ENCODE measurements around the gene RASAL1.

The RASAL1 gene

DNA sequence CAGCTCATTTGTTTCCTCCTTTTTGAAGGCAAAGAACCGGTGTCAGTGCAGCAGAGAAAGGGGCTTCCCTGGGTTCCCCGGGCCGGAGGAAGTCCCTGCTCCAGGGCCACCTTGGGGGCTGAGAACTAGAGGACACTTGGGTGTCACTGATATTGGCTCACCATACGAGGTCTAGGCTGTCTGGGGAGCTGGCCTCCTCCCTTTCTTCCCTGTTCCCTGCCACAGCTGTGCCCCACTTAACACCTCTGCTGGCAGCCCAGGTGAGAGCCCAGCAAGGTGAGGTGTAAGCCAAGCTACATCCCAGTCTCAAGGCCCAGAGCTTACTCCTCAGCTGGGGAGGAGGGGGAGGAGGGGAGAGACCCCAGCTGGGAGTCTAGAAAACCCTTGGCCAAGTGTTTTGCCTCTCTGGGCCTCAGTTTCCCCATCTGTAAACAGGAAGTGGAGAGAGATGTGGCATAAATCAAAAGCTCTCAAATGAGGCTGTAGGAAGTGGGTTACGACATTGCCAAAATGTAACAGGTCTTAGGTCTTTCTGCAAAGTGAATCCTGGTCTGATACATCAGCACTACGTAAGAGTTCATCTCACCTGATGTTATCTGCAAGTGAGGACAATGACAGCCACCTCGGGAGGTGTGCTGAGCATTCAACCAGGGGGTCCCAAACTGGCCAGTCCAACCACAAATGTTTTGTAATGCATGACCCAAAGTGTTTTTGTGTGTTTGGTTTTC is 25.5 kb downstream of the RASAL1 start:
- no peaks in the 10 kb centered on the region for H3K36me3 ChIP-seq (ENCODE audit: insufficient read depth, low read length)
- no peak overlapping the region for H3K4me2 ChIP-seq (ENCODE audit: low read length)
- H3K9me3 ChIP-seq (replicated peaks; ENCODE audit: low read length): no peaks in the 10 kb centered on the region
- no peaks in the 10 kb centered on the region for H3K4me1 ChIP-seq (ENCODE audit: control insufficient read depth, insufficient read depth, low read length)
- H3K27me3 ChIP-seq (ENCODE audit: control insufficient read depth, insufficient read depth, low read length): peaks cover 44% of the 10 kb centered on the region
- no peak overlapping the region for H3K9ac ChIP-seq (ENCODE audit: low read depth, low read length)
- no peak overlapping the region for H3K4me3 ChIP-seq (ENCODE audit: low read length)

- Histone ChIP-seq H3K4me1 (ENCODE audit: control insufficient read depth, insufficient read depth, low read length) (no peaks in the 10 kb centered on the region), H3K9me3 (replicated peaks; ENCODE audit: low read length) (no peaks in the 10 kb centered on the region), H3K27me3 (ENCODE audit: control insufficient read depth, insufficient read depth, low read length) (peaks cover 44% of the 10 kb centered on the region), H3K4me3 (ENCODE audit: low read length) (no peak overlapping the region), H3K9ac (ENCODE audit: low read depth, low read length) (no peak overlapping the region), H3K36me3 (ENCODE audit: insufficient read depth, low read length) (no peaks in the 10 kb centered on the region), H3K4me2 (ENCODE audit: low read length) (no peak overlapping the region)
These were observed 26.2 kb downstream of the RASAL1 start for GRCh38 chr12:113109360-113109759.

DNA sequence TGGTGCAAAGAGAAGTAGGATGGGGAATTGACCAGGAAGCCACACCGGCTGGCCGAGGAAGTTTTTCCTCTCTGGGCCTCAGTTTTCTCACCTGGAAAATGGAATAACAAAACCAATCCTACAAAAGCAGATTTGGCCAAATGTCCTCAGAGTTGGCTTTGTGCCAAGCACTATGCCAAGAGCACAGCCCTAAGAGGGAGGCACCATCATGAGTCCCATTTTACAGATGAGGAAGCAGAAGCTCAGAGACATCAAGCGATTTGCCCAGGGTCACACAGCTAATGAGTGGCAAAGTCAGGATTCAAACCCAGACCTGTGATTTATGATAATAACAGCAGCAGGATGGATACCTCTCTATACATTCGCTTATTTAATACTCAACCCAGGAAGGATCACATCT is 27.3 kb downstream of the RASAL1 start:
- no peaks in the 10 kb centered on the region for H3K36me3 ChIP-seq (ENCODE audit: insufficient read depth, low read length)

GRCh38 chr12:113106361-113106760 is 29.2 kb downstream of the RASAL1 start:
- H3K9me3 ChIP-seq (replicated peaks; ENCODE audit: low read length): no peaks in the 10 kb centered on the region
- no peak overlapping the region for H3K9ac ChIP-seq (ENCODE audit: low read depth, low read length)
- H3K36me3 ChIP-seq (ENCODE audit: insufficient read depth, low read length): no peaks in the 10 kb centered on the region
- peaks cover 42% of the 10 kb centered on the region for H3K27me3 ChIP-seq (ENCODE audit: control insufficient read depth, insufficient read depth, low read length)
- no peaks in the 10 kb centered on the region for H3K4me1 ChIP-seq (ENCODE audit: control insufficient read depth, insufficient read depth, low read length)
- no peak overlapping the region for H3K4me3 ChIP-seq (ENCODE audit: low read length)
- H3K4me2 ChIP-seq (ENCODE audit: low read length): no peak overlapping the region

More for the DNA sequence above, 27.3 kb downstream of the RASAL1 start:
- Histone ChIP-seq H3K9me3 (replicated peaks; ENCODE audit: low read length) (no peaks in the 10 kb centered on the region), H3K9ac (ENCODE audit: low read depth, low read length) (no peak overlapping the region), H3K4me1 (ENCODE audit: control insufficient read depth, insufficient read depth, low read length) (no peaks in the 10 kb centered on the region), H3K4me3 (ENCODE audit: low read length) (no peak overlapping the region), H3K4me2 (ENCODE audit: low read length) (no peak overlapping the region), H3K27me3 (ENCODE audit: control insufficient read depth, insufficient read depth, low read length) (peaks cover 45% of the 10 kb centered on the region)

- Histone ChIP-seq H3K27me3 (ENCODE audit: control insufficient read depth, insufficient read depth, low read length) (peaks cover 37% of the 10 kb centered on the region), H3K9me3 (replicated peaks; ENCODE audit: low read length) (no peaks in the 10 kb centered on the region), H3K36me3 (ENCODE audit: insufficient read depth, low read length) (no peaks in the 10 kb centered on the region)
These were observed 29.8 kb downstream of the RASAL1 start for GRCh38 chr12:113105606-113106271.

DNA sequence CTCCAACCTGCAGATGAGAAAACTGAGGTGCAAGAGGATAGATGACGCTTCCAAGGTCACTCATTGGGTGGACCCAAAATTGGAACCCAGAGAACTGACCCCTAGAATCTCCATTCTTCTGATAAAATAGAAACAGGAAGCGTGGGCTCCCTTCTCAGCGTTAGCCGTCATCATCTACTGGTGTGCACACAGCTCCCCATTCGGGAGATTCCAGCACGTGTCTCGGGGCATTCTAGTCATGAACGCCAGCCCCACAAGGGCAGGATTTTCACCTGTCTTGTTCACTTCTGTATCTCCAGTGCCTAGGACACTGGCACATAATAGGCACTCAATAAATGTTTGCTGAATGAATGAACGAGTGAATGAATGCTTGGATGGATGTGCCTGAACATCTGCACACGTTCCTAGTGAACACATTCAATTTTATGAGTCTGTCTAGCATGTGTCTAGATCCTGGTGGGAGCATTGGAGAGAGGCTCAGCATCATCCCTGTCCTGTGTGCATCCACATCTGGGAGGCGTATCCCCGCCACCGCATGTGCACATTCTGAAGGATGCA is 30.5 kb downstream of the RASAL1 start:
- peaks cover 40% of the 10 kb centered on the region for H3K27me3 ChIP-seq (ENCODE audit: control insufficient read depth, insufficient read depth, low read length)

More at GRCh38 chr12:113105606-113106271, 29.8 kb downstream of the RASAL1 start:
- no peak overlapping the region for H3K4me3 ChIP-seq (ENCODE audit: low read length)
- H3K4me1 ChIP-seq (ENCODE audit: control insufficient read depth, insufficient read depth, low read length): no peaks in the 10 kb centered on the region
- no peak overlapping the region for H3K9ac ChIP-seq (ENCODE audit: low read depth, low read length)
- no peak overlapping the region for H3K4me2 ChIP-seq (ENCODE audit: low read length)

GRCh38 chr12:113103756-113104450 is 31.7 kb downstream of the RASAL1 start:
- Histone ChIP-seq H3K36me3 (ENCODE audit: insufficient read depth, low read length) (no peaks in the 10 kb centered on the region), H3K9me3 (replicated peaks; ENCODE audit: low read length) (no peaks in the 10 kb centered on the region), H3K27me3 (ENCODE audit: control insufficient read depth, insufficient read depth, low read length) (peaks cover 39% of the 10 kb centered on the region), H3K4me1 (ENCODE audit: control insufficient read depth, insufficient read depth, low read length) (no peaks in the 10 kb centered on the region), H3K4me2 (ENCODE audit: low read length) (no peak overlapping the region), H3K4me3 (ENCODE audit: low read length) (no peak overlapping the region), H3K9ac (ENCODE audit: low read depth, low read length) (no peak overlapping the region)

More for the DNA sequence above, 30.5 kb downstream of the RASAL1 start:
- Histone ChIP-seq H3K36me3 (ENCODE audit: insufficient read depth, low read length) (no peaks in the 10 kb centered on the region), H3K4me3 (ENCODE audit: low read length) (no peak overlapping the region), H3K9ac (ENCODE audit: low read depth, low read length) (no peak overlapping the region), H3K4me2 (ENCODE audit: low read length) (no peak overlapping the region), H3K4me1 (ENCODE audit: control insufficient read depth, insufficient read depth, low read length) (no peaks in the 10 kb centered on the region), H3K9me3 (replicated peaks; ENCODE audit: low read length) (no peaks in the 10 kb centered on the region)

DNA sequence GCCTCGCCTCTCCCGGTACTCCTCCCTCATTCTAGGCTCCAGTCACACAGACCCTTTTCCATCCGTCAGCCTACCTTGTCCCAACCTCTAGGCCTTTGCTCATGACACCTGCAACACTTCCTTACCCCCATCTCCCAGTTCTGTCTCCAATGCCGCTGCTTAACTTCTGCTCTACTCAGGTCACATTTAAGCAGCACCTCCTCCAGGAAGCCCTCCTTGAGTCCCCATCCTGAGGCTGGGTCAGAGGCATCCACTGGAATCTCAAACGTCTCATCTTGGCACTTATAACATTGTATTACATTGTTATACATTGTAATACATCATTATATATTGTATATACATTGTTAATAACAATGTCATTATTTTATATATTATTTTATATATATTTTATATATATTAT is 32.8 kb downstream of the RASAL1 start:
- peaks cover 33% of the 10 kb centered on the region for H3K27me3 ChIP-seq (ENCODE audit: control insufficient read depth, insufficient read depth, low read length)
- H3K4me1 ChIP-seq (ENCODE audit: control insufficient read depth, insufficient read depth, low read length): no peaks in the 10 kb centered on the region

GRCh38 chr12:113101751-113102150 is 33.8 kb downstream of the RASAL1 start:
- H3K4me2 ChIP-seq (ENCODE audit: low read length): no peak overlapping the region
- no peaks in the 10 kb centered on the region for H3K36me3 ChIP-seq (ENCODE audit: insufficient read depth, low read length)
- no peaks in the 10 kb centered on the region for H3K9me3 ChIP-seq (replicated peaks; ENCODE audit: low read length)
- no peaks in the 10 kb centered on the region for H3K4me1 ChIP-seq (ENCODE audit: control insufficient read depth, insufficient read depth, low read length)
- H3K27me3 ChIP-seq (ENCODE audit: control insufficient read depth, insufficient read depth, low read length): peaks cover 27% of the 10 kb centered on the region
- no peak overlapping the region for H3K4me3 ChIP-seq (ENCODE audit: low read length)
- H3K9ac ChIP-seq (ENCODE audit: low read depth, low read length): no peak overlapping the region

More for the DNA sequence above, 32.8 kb downstream of the RASAL1 start:
- Histone ChIP-seq H3K4me3 (ENCODE audit: low read length) (no peak overlapping the region), H3K4me2 (ENCODE audit: low read length) (no peak overlapping the region), H3K36me3 (ENCODE audit: insufficient read depth, low read length) (no peaks in the 10 kb centered on the region), H3K9me3 (replicated peaks; ENCODE audit: low read length) (no peaks in the 10 kb centered on the region), H3K9ac (ENCODE audit: low read depth, low read length) (no peak overlapping the region)

DNA sequence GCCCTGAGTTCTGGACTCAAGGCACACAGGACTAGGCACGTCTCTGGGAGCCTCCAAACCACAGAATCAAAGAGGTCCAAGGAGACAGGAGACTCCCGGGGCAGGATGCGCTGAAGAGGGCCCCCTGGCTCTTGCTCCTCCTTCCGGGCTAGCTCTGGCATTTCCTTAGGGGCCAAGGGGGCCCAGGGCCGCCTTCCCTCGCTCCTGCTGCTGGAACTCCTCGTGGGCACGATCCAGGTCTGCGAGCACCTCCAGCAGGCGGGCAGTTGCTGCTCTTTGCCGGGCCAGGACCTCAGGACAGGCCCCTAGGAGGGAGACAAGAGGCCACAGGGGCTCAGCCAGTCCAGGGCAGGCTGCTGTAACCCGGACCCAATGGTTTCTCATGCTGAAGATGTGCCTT is 35.8 kb downstream of the RASAL1 start:
- H3K36me3 ChIP-seq (ENCODE audit: insufficient read depth, low read length): no peaks in the 10 kb centered on the region
- no peak overlapping the region for H3K4me2 ChIP-seq (ENCODE audit: low read length)
- peaks cover 17% of the 10 kb centered on the region for H3K27me3 ChIP-seq (ENCODE audit: control insufficient read depth, insufficient read depth, low read length)

GRCh38 chr12:113099364-113099763 is 36.2 kb downstream of the RASAL1 start:
- no peak overlapping the region for H3K9ac ChIP-seq (ENCODE audit: low read depth, low read length)

More for the DNA sequence above, 35.8 kb downstream of the RASAL1 start:
- Histone ChIP-seq H3K4me1 (ENCODE audit: control insufficient read depth, insufficient read depth, low read length) (no peaks in the 10 kb centered on the region), H3K4me3 (ENCODE audit: low read length) (no peak overlapping the region), H3K9ac (ENCODE audit: low read depth, low read length) (no peak overlapping the region), H3K9me3 (replicated peaks; ENCODE audit: low read length) (no peaks in the 10 kb centered on the region)

More at GRCh38 chr12:113099364-113099763, 36.2 kb downstream of the RASAL1 start:
- no peaks in the 10 kb centered on the region for H3K36me3 ChIP-seq (ENCODE audit: insufficient read depth, low read length)
- H3K9me3 ChIP-seq (replicated peaks; ENCODE audit: low read length): no peaks in the 10 kb centered on the region
- no peaks in the 10 kb centered on the region for H3K4me1 ChIP-seq (ENCODE audit: control insufficient read depth, insufficient read depth, low read length)
- H3K27me3 ChIP-seq (ENCODE audit: control insufficient read depth, insufficient read depth, low read length): peaks cover 19% of the 10 kb centered on the region
- no peak overlapping the region for H3K4me2 ChIP-seq (ENCODE audit: low read length)
- no peak overlapping the region for H3K4me3 ChIP-seq (ENCODE audit: low read length)
